ENCODE results near the gene KLHDC4. TPM values are rescaled to one million over a fixed set of nuclear protein-coding genes. Genes with fewer than 3 reads are reported as not detected.

Gene KLHDC4
- total and polyA plus RNA-seq, 9 of the 15 experiments (the other 6 are each of a cell fraction or from before 2014, with no cell fraction given), result 1.3 to 68.1 (median 32.8) TPM

GRCh38 chr16:87721622-87722585 lies 43.9 kb downstream of the KLHDC4 start (continued):
- peak; percentile 36; the same call in 1 of the 2 replicates for TF ChIP-seq ZBTB7A (IDR thresholded peaks at IDR 0.05; ENCODE audit: borderline replicate concordance, control insufficient read depth, low read depth, low read length)
- no peak for TF ChIP-seq ZNF431 (CRISPR knock-in tag; IDR thresholded peaks at IDR 0.05)
- TF ChIP-seq, protein P1, sequence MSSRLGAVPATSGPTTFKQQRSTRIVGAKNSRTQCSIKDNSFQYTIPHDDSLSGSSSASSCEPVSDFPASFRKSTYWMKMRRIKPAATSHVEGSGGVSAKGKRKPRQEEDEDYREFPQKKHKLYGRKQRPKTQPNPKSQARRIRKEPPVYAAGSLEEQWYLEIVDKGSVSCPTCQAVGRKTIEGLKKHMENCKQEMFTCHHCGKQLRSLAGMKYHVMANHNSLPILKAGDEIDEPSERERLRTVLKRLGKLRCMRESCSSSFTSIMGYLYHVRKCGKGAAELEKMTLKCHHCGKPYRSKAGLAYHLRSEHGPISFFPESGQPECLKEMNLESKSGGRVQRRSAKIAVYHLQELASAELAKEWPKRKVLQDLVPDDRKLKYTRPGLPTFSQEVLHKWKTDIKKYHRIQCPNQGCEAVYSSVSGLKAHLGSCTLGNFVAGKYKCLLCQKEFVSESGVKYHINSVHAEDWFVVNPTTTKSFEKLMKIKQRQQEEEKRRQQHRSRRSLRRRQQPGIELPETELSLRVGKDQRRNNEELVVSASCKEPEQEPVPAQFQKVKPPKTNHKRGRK (tag; IDR thresholded peaks at IDR 0.05), result no peak
- TF ChIP-seq KAT7 (CRISPR knock-in tag; IDR thresholded peaks at IDR 0.05; ENCODE audit: borderline replicate concordance), result no peak
- no peak for TF ChIP-seq ZNF717 (CRISPR knock-in tag; IDR thresholded peaks at IDR 0.05)
- TF ChIP-seq ZNF436 (CRISPR knock-in tag; IDR thresholded peaks at IDR 0.05), result no peak
- TF ChIP-seq SMARCB1 (IDR thresholded peaks at IDR 0.05; ENCODE audit: insufficient read length, low read depth), result no peak
- TF ChIP-seq, protein P2, sequence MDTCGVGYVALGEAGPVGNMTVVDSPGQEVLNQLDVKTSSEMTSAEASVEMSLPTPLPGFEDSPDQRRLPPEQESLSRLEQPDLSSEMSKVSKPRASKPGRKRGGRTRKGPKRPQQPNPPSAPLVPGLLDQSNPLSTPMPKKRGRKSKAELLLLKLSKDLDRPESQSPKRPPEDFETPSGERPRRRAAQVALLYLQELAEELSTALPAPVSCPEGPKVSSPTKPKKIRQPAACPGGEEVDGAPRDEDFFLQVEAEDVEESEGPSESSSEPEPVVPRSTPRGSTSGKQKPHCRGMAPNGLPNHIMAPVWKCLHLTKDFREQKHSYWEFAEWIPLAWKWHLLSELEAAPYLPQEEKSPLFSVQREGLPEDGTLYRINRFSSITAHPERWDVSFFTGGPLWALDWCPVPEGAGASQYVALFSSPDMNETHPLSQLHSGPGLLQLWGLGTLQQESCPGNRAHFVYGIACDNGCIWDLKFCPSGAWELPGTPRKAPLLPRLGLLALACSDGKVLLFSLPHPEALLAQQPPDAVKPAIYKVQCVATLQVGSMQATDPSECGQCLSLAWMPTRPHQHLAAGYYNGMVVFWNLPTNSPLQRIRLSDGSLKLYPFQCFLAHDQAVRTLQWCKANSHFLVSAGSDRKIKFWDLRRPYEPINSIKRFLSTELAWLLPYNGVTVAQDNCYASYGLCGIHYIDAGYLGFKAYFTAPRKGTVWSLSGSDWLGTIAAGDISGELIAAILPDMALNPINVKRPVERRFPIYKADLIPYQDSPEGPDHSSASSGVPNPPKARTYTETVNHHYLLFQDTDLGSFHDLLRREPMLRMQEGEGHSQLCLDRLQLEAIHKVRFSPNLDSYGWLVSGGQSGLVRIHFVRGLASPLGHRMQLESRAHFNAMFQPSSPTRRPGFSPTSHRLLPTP (IDR thresholded peaks at IDR 0.05; ENCODE audit: borderline replicate concordance, extremely low read depth, insufficient read length), result no peak
- peak in 1 of 2 experiments; percentile 64; a peak in 2 of 4 replicates for TF ChIP-seq ZMIZ1 (IDR thresholded peaks at IDR 0.05; ENCODE audit: low read depth in 2 of 2, low read length in 2 of 2)
- no peak for TF ChIP-seq NR1H2 (CRISPR knock-in tag; IDR thresholded peaks at IDR 0.05)
- peak; percentile 58; the same call in 1 of the 2 replicates for TF ChIP-seq CREB3L1 (IDR thresholded peaks at IDR 0.05; ENCODE audit: borderline replicate concordance, low read depth)
- TF ChIP-seq ARNT (IDR thresholded peaks at IDR 0.05), result no peak
- TF ChIP-seq PTTG1 (tag; IDR thresholded peaks at IDR 0.05; ENCODE audit: low read depth), result no peak
- TF ChIP-seq ZNF511 (CRISPR knock-in tag; IDR thresholded peaks at IDR 0.05), result no peak
- no peak for TF ChIP-seq SNIP1 (IDR thresholded peaks at IDR 0.05; ENCODE audit: low read depth)
